Fibroblast of the aortic adventitia (primary cell): ENCODE results near the gene LGALS3BP. TPM values are rescaled to one million over a fixed set of nuclear protein-coding genes. Genes with fewer than 3 reads are reported as not detected.

Experiments
- DNase-seq: peaks from one replicate; pipeline ENCODE4 v3.0.0-alpha.2; 2010; ENCODE audit warnings: low read depth
- H3K4me3 ChIP-seq: 2 replicates; pipeline ENCODE4 v1.5.1; 2011; ENCODE audit warnings: low read depth, mild to moderate bottlenecking, control low read depth, low read length, moderate library complexity
- total RNA-seq: library from RNA; depleted of rRNA; stranded (reverse); fragments of >200 nt; gene quantifications from 2 replicates; pipeline ENCODE4 v1.2.3, GENCODE V29; 2012; ENCODE audit warnings: low replicate concordance
- TF ChIP-seq, protein P1 (sequence below): IDR thresholded peaks from 2 replicates; pipeline ENCODE4 v1.5.1; 2011; ENCODE audit warnings: mild to moderate bottlenecking, low read length, control low read depth, inconsistent platforms; ENCODE audit not compliant: insufficient read depth

LGALS3BP gene
- total RNA-seq, 1 donor = 87.2 TPM

DNA sequence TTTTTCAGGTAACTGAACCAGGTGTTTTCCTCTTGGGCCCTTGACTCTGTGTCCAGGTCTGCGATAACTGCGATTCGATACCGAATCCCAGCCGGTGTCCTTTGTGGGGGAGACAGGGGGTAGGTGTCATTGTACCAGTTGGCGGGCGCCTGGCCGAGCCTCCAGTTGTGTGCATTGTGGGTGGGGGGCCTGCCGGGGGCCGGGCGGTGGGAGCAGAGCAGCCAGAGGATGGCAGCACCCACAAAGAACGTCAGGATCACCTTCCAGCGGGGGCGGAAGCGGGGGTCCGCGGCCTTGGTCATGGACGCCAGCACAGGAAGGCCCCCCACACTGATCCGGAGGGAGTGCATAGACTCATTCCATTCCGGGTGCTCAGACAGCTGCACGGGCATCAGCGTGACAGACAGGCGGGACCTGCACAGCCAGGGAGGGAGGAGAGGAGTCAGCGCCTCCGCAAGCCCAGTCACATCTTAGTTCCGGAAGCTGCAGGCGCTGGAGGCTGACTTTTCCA is 17.6 kb upstream of the LGALS3BP start:
- DNase-seq = no peak
- no peak overlapping the region for H3K4me3 ChIP-seq
- TF ChIP-seq, protein P1, sequence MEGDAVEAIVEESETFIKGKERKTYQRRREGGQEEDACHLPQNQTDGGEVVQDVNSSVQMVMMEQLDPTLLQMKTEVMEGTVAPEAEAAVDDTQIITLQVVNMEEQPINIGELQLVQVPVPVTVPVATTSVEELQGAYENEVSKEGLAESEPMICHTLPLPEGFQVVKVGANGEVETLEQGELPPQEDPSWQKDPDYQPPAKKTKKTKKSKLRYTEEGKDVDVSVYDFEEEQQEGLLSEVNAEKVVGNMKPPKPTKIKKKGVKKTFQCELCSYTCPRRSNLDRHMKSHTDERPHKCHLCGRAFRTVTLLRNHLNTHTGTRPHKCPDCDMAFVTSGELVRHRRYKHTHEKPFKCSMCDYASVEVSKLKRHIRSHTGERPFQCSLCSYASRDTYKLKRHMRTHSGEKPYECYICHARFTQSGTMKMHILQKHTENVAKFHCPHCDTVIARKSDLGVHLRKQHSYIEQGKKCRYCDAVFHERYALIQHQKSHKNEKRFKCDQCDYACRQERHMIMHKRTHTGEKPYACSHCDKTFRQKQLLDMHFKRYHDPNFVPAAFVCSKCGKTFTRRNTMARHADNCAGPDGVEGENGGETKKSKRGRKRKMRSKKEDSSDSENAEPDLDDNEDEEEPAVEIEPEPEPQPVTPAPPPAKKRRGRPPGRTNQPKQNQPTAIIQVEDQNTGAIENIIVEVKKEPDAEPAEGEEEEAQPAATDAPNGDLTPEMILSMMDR = no peak

DNA sequence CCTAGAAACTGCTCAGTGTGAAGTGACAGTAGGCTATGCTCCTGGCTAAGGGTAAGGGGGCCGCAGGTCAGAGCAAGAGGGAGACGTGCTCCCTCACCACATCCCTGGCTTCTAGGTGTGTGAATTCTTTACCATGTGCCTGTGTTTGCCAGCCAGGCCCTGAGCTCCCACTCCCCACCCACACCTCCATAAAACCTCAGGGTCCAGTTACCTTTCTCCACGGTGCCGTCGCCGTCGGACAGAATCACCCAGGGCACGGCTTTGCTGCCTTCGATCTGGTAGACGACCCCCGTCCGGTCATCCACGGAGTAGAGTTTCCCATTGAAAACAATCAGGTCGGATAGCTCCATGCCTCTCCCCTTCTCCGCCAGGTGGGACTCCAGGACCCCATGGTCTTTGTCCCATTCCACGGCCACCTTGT is 17.1 kb upstream of the LGALS3BP start:
- TF ChIP-seq, protein P1 = no peak
- no peak overlapping the region for H3K4me3 ChIP-seq
- DNase-seq = no peak

DNA sequence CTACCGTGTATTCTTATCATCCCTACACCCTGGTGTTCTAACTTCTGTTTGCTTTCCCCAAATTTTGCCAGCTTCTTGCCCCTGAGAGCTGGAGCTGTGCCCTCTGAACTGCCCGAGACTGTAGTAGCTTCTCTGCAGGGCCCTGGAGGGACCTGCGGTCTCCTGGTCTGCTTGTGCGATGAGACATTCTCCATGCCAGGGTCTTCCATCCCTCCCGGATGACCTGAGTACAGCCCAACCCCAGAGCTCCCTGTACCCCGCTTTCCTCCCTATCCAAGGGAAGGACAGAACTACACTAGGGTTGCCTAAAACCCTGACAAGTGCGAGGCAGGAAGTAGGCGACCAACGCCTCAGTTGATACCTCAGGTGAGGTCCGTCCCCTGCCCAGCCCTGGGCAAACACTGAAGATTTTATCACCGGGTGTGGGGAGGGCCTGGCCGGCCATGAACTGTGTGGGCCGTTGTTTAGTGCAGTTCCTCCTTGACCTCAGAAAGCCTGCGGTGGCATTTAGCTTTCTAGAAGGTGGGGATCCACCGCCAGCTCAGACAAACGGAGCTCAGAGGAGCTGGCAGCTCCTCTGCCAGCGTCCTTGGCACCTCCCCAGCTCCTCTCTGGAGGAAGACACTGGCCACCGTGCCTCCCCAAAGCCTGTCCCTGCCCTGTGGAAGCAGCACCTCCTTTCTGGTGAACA is 16.2 kb upstream of the LGALS3BP start:
- TF ChIP-seq, protein P1 = no peak
- H3K4me3 ChIP-seq = no peak overlapping the region
- DNase-seq = no peak

DNA sequence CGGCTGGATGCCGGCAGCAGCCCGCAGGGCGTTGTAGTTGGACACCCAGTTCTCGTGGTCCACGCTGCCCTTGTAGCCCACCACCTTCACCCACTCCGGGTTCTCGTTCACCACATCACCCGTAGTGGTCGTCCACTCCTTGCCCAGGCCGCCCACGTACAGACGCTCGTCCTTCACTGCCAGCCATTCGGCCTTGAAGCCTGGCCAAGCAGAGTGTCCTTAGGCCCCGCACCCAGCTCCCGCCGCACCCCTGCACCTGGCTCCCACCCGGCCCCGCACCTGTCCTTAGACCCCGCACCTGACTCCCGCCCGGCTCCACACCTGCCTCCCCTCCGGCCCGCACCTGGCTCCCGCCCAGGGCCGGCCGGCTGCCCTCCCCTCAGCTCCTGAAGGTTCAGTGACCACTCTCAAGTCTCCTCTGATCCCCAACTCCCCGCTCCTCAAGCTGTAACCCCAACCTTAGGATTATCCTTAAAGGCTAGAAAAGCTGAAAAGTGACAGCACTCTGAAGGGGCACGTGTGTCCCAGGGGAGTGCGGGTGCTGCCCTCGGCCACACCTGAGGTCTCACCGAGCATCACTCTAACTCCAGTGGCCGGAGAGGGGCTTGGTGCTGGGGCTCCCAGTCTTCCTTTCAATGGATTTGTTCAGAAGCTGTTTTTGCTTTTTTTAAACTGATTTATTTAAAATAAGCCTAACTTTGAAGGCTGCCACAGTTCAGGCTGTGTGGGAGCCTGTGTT is 15.5 kb upstream of the LGALS3BP start:
- DNase-seq = no peak
- TF ChIP-seq, protein P1 = no peak

DNA sequence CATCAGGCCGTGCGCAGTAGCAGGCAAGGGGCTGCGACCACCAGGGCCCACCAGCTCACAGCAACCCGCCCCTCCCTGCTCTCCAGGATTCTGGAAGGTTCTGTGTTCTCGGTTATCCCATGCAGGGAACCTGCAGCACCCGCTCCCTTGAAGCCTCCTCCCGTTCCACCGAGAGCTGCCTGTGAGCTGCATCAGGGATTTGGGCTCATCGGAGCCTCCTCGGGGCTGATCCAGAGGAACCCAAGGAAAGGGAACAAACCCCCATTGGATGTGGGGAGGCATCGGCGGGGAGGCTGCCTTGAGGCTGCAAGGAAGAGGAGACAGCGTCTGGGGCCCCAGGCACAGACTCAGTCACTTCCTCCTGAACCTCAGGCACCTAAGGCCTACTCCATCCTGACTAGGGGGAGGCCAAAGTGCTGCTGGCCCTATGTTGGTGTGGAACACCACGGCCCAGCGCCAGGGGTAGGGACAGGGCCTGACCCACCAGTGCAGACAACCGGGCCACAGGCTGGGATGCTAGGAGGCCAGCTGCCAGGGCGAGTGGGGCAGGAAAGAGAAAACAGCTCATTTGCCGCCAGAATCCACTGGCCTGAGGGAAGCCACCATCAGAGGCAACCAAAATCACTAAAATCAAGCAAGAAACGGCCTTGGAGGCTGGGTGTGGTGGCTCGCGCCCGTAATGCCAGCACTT is 14.4 kb upstream of the LGALS3BP start:
- TF ChIP-seq, protein P1 = no peak
- DNase-seq = no peak
- no peak overlapping the region for H3K4me3 ChIP-seq

More for the DNA sequence above, 15.5 kb upstream of the LGALS3BP start:
- no peak overlapping the region for H3K4me3 ChIP-seq

DNA sequence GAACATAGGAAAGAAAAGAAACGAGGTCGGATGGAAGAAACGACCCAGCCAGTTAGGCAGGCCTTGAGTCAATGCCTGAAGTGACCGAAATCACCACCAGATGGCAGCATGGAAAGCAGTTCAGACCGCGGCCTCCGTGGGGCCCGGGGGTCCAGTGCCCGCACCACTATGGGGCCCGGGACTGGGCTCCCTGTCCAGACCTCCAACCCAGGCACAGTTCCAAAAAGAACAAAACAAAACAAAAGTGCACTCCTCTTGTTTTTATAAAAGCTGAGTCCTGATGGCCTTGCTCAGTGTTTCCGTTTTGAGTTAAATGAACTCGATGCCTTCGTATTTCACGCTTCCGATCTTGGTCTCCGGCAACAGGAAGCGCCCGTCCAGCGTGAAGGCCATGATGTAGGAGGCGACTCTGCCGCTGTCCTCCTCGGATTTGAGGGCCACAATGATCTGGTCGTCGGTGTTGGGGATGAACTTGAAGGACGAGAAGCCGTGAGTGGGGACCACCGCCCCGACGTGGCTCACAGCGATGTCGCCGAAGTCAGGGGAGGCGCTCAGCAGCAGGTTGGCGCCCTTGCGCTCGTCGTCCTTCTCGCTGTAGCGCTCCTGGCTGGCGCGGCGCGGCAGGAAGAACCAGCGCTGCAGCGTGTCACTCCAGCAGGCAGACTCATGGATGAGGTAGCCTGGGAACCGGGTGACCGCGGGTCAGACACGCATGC is 13.7 kb upstream of the LGALS3BP start:
- peak; percentile 57 for DNase-seq
- TF ChIP-seq, protein P1 = peak; percentile 79
- H3K4me3 ChIP-seq = no peak overlapping the region
